ENCODE measurements around the gene SHPK. TPM values are rescaled to one million over a fixed set of nuclear protein-coding genes. Genes with fewer than 3 reads are reported as not detected.

SHPK gene, protein sequence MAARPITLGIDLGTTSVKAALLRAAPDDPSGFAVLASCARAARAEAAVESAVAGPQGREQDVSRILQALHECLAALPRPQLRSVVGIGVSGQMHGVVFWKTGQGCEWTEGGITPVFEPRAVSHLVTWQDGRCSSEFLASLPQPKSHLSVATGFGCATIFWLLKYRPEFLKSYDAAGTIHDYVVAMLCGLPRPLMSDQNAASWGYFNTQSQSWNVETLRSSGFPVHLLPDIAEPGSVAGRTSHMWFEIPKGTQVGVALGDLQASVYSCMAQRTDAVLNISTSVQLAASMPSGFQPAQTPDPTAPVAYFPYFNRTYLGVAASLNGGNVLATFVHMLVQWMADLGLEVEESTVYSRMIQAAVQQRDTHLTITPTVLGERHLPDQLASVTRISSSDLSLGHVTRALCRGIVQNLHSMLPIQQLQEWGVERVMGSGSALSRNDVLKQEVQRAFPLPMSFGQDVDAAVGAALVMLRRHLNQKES
- 37.8 and 41.2 TPM in 2 replicates for total RNA-seq (2014; rRNA removed; shearing (Covaris generic))

DNA sequence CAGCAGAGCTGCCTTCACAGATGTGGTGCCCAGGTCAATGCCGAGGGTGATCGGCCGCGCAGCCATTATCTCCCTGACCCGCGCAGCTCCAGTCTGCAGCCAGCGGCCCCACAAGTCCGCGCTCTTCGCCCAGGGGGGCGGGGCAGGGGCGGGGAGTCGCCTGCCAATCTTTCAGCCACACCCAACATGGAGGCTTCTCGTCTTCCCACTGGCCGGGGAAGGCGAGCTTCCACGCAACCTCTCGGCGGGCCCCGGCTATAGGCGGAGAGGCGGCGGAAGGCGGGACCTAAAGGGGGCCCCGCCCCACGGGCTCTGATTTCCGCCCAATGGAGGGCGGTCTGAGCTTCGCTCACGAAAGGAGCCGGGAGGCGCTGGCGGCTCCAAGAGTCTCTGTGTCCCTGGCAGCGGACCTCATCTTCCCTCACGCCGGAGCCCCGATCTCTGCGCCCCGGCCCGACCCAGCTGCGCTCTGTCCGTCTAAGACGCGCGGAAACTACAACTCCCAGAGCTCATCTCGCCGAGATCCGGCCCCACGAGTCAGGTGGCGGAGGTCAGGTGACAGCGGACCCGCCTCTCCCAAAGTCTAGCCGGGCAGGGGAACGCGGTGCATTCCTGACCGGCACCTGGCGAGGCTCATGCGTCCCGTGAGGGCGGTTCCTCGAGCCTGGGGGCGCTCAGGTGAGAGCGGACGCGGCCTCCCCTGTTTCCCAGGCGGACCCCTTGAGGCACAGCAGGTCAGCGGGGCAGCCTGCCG lies at the start of gene SHPK, which contains the start of gene CTNS:
TSS of gene SHPK (minus strand) at position 97 of the 754 bp plus-strand sequence. CDS start at position 66, 31 bp downstream.
TSS of gene CTNS (plus strand) at position 607 of the 754 bp plus-strand sequence. CDS start 3,447 bp downstream, outside the sequence.
- in situ Hi-C loops (cut with HindIII; ENCODE audit: low sequenced_read_pairs) = no loop called here
- DNase-seq (ENCODE audit: low spot score) = peak; percentile 98

DNA sequence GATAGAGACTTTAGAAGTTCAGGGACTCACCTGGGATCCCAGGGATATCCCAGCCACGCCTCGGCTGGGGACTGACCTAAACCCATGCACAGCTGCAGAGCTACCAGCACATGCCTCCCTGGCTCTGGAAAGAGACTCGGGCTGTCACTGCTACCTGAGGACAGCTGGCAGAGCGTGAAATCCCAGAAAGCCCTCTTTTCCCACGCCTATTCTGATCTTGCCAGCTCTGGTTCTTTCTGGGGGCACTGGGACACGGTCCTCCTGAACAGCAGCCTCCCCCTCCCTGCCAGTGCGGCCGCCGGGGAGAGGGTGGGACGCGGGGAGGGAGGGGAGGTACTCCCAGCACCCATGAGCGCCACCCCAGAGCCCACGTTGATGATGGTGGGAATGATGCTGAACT lies 49.1 kb upstream of the SHPK start:
- DNase-seq (ENCODE audit: low spot score) = no peak
- in situ Hi-C loops (cut with HindIII; ENCODE audit: low sequenced_read_pairs) = no loop called here

DNA sequence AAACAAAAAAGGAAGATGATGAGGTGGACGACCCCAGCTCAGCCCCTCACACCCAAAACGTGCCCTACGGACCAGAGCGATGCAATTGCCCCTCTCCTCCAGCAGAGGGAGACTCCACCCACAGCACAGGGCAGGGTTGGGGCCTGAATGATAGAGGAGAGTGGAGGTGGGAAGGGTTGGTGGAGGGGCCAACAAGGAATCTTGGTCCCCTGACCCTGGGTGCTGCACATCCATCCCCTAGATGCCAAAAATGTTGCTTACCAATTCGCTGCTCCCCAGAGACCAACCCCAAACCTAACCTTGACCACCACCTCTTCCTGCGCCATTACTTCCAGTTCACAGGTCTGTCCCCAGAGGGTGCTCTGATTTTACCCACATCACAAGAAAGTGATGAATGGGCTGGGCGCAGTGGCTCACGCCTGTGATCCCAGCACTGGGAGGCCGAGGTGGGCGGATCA lies 47.0 kb upstream of the SHPK start:
- DNase-seq (ENCODE audit: low spot score) = no peak
- in situ Hi-C loops (cut with HindIII; ENCODE audit: low sequenced_read_pairs) = no loop called here

DNA sequence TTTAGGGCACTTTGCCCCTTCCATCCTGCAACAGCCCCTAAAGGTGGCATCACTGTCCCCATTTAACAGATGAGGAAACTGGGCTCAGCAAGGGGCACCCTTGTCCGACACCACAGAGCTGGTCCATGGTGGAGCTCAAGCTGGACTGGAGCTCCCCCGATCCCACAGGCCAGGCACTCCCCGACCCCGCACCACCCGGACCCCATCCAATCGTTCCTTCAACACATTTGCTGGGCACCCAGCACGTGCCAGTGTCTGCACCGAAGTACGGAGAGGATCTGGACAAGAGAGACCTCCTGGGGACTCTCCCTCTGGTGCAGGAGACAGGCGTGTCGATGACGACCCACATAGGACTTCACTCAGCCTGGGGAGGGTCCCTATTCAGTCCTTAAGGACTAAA lies 46.0 kb upstream of the SHPK start:
- in situ Hi-C loops (cut with HindIII; ENCODE audit: low sequenced_read_pairs) = no loop called here
- no peak for DNase-seq (ENCODE audit: low spot score)

DNA sequence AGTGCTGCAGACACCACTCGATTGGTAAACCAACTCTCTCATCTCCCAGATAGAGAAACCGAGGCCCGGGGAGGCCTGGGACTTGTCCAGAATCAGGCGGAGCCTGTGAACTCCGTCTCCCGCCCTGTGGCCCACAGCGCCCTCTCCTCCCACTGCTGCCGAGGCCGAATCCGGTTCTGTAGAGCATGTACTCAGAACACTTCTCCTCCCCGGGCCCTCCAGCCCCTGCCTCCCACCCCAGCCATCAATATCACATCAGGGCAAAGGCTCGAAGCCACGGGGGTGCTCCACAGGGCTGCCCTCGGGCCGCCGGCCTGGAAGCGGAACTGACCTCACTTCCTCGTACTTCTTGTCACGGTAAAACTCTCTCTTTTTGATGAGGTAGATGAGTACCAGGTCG lies 45.5 kb upstream of the SHPK start:
- DNase-seq (ENCODE audit: low spot score) = no peak
- in situ Hi-C loops (cut with HindIII; ENCODE audit: low sequenced_read_pairs) = no loop called here

DNA sequence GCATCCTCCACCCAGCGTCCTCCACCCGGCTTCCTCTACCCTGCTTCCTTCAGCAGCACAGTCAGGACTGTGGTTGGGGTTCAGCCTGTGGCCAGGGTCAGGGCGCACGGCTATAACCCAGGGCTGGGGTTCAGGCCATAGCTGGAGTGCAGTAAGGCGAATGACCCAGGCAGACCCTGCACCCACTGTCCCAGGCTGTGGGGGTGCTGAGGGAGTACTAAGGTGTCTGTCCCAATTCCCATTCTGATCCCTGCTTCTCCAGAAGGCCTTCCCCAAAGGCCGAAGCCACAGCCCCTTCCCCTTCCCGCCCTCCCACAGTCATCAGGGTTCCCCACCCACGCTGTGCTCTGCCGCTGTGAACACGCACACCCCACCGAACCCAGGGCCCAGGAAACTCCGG lies 45.0 kb upstream of the SHPK start:
- DNase-seq (ENCODE audit: low spot score) = no peak
- in situ Hi-C loops (cut with HindIII; ENCODE audit: low sequenced_read_pairs) = no loop called here

DNA sequence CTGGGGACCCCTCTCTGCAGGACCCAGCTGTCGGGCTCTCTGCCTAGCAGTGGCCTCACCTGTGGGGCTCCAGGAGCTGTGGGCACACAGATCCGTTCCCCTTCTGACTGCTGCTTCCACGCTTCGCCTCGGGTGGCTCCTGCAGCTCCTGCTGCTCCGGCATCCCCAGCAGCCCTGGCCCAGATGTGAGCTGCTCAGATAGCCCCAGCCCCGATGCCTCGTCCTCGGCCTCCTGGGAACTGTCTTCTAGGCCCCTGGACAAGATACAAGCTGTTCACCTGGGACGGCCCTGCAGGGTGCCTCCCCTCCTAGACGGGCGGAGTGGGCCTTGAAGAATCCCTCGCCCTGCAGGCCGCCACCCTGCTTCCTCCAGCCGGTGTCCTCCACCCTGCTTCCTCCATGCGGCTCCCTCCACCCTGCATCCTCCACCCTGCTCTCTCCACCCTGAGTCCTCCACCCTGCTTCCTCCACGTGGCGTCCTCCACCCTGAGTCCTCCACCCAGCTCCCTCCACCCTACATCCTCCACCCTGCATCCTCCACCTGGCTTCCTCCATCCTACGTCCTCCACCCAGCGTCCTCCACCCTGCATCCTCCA lies 43.6 kb upstream of the SHPK start:
- no peak for DNase-seq (ENCODE audit: low spot score)
- in situ Hi-C loops (cut with HindIII; ENCODE audit: low sequenced_read_pairs) = no loop called here

DNA sequence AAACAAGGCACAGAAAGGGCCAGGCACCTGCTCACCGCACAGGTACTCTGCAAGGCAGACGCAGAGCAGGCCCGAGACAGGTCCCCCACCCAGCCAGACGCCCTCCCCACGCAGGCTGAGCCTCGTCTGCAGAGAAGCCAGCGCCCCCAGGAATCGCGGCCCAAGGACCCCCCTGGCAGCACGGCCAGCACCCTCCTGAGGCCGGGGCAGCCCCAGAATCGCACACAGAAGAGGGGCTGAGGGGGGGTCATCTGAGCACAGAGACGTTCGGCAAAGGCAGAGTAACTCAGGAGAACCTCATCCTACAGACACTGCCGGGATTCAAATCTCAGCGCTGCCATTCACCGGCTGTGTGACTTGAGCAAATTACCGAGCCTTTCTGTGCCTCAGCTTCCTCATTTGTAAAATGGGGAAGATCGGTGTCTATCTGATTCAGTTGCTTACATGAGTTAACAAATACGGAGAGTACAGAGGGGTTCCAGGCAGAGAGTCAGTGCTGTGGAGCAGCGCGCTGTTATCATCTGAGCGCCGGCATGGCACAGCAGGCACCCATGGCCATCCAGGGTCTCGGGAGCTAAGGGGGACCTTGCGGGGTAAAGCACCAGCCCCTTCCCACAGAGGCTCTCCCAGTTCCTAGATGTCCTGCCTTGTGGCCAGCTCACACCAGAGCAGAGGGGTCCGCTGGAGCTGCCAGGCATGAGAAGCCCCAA lies 42.9 kb upstream of the SHPK start:
- in situ Hi-C loops (cut with HindIII; ENCODE audit: low sequenced_read_pairs) = no loop called here

DNA sequence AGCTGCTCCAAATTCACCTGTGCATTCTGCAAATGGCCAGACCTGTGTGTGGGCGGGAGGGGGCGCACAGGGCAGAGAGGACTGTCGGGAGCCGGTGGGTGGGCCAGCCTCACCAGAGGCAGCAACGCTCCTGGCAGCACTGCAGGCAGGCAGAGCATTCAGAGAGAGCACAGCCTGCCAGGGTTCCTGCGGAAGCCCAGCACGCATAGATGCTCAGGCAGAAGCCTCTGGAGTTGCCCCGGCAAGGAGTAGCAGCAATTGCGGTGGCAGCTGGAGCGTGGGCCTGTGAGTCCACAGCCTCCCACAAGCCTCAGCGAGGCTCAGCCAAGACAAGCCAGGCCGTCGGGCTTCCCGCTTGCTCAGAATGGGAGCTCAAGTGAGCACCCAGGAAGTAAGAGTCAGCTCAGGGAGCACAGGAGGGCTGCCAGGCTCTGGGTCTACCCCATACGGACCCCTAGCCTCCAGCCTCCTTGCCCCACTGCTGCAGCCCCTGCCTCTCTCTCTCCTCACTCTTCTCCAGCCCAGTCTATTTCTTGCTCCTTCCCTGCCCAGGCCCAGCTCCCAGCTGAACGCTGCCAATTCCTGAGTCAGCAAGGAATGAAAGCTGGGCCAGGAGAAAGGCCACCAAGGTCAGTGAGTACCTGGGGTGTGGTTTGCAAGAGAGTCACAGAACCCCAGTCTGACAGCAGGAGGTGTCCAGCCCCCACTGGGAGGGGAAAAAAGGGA lies 42.2 kb upstream of the SHPK start:
- DNase-seq (ENCODE audit: low spot score) = no peak
- in situ Hi-C loops (cut with HindIII; ENCODE audit: low sequenced_read_pairs) = no loop called here

More for the DNA sequence above, 42.9 kb upstream of the SHPK start:
- DNase-seq (ENCODE audit: low spot score) = no peak

DNA sequence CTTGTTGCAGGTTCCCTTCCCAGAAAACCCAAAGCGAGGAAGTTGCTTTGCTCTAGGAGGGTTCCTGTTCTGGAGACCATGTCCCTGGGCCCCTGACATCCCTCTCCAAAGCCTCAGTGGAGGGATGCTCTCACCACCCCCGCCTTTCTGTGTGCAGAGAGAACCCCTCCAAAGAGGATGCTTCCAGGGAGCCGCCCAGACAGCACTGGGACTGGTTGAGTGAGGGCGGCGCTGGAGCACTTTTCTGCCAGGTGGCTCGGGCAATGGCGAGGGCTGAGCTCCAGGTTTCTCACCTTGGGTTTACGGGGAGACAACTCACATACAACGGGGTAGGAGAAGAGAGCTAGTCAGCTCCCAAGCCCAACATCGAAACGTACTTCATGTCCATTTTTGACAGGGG lies 39.8 kb upstream of the SHPK start:
- in situ Hi-C loops (cut with HindIII; ENCODE audit: low sequenced_read_pairs) = no loop called here

DNA sequence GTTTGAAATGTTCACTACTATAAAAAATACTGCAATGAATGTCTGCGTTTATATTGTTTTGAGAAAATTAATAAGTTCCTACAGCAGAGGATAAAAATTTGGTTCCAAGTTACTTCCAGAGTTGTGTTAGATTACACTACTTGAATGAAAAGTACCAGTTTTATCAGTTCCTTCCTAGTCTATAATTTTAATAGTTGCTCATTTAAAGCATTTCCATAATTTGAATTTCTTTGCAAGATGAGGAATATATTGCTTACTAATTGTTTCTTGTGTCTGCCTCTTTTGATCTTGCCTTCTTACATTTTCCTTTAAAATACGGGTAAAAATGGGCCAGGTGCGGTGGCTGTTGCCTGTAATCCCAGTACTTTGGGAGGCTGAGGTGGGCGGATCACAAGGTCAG lies 36.5 kb upstream of the SHPK start:
- in situ Hi-C loops (cut with HindIII; ENCODE audit: low sequenced_read_pairs) = no loop called here
- DNase-seq (ENCODE audit: low spot score) = no peak

More for the DNA sequence above, 39.8 kb upstream of the SHPK start:
- DNase-seq (ENCODE audit: low spot score) = no peak

DNA sequence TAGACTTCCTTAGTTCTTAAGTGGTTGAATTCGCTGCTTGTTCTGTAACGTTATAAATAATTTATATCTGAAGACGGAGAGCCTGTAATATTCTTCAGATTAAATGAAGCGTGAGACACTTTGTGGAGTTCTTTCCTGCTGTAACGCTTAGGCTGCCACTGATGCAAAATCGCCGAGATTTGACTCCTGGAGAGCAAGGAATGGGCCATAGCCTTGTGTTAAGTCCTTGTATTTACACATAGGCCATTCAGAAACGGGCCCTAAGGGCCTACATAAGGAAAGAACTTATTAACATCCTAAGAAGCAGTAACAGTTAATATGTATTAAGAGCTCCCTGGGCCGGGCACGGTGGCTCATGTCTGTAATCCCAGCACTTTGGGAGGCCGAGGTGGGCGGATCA lies 33.5 kb upstream of the SHPK start:
- in situ Hi-C loops (cut with HindIII; ENCODE audit: low sequenced_read_pairs) = no loop called here
- DNase-seq (ENCODE audit: low spot score) = no peak

DNA sequence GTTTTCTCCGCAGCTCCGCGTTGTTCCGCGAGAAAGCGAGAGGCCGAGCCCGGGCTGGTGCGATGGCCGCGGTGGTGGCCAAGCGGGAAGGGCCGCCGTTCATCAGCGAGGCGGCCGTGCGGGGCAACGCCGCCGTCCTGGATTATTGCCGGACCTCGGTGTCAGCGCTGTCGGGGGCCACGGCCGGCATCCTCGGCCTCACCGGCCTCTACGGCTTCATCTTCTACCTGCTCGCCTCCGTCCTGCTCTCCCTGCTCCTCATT lies 33.0 kb upstream of the SHPK start:
- in situ Hi-C loops (cut with HindIII; ENCODE audit: low sequenced_read_pairs) = no loop called here
- no peak for DNase-seq (ENCODE audit: low spot score)

DNA sequence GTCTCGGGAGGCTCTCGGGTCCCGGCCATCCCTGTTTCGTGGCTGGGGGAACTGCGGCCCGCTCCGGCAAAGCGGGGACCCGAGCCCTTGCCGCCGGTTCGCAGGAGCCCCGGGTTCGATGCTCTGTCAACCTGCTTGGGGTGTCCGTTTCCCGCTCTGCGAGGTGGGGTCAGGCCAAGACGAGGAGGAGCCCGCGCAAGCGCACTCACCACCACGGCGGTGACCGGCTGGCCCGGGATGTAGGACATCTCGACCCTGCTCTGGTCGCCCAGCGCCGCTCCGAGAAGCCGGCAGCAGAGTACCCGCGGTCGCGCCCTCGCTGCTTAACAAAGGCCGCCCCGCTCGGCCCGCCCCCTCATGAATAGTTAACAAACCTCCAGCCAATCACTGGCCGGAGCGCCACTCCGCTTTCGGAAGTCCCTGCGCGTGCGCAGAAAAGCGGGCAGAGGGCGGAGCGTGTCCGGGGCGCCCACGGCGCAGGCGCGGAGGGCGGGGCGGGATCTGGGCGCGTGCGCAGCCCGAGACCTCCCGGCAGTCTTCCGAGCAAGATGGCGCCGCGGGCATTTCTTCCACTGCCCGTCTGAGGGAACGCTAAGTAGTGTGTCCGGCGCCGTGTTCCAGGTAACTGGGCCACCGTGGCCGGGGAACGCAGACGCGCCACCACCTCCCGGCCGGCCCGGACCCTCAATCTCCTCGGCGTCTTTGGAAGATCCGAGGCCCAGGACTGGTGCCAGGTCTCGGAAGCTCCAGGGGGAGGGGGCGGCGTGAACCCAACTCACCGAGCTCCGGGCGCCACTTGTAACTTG lies 32.4 kb upstream of the SHPK start, which contains the start of the genes EMC6 and TAX1BP3:
TSS of gene EMC6 (plus strand) at position 534 of the 806 bp plus-strand sequence. CDS start 335 bp downstream, outside the sequence.
TSS of gene TAX1BP3 (minus strand) at position 300 of the 806 bp plus-strand sequence. CDS start at position 248, 52 bp downstream.
- in situ Hi-C loops (cut with HindIII; ENCODE audit: low sequenced_read_pairs) = no loop called here
- DNase-seq (ENCODE audit: low spot score) = peak; percentile 98

DNA sequence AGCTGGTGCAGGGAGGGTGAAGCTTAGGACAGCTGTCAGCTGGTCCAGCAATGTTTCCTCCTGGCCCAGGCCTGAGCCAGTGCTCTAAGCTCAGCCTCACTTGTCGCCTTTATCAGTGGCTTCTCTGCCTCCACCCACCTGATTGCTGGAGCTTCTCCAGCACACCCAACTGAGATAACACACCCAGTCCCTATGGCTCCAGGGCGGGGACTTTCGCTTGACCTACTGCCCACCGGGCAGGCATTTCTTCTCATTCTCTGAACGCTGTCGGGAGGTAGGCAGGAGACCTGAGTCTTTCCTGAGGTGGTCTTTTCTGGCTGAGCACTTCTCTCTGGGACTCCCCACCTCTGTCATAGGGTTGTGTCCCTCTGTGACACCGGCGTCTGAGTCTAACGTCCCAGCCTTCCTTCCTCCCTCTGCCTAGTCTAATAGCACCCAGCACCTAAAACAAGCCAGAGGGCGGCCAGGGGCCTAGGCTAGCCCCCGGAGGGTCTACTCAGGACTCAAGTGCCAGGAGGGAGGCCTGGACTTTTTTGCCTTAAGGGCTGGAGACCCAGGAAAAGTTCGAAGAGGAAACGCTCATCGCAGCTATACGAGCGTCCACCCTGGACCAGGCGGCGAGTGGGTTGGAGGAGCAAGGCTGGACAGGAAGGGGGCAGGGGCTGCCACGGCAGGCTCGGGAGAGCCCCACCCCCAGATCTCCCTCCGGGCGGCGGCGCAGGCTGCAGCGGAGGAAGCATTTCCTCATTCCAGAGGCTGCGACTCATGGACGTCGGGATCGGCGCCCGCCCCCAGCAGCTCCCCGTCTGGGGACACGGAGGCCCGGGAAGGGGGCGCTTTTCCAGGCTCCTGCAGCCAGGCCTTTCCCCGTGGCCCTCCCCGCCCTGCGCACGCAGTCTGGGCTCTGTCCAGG lies 31.6 kb upstream of the SHPK start:
- peak; percentile 47 for DNase-seq (ENCODE audit: low spot score)
- in situ Hi-C loops (cut with HindIII; ENCODE audit: low sequenced_read_pairs) = no loop called here

DNA sequence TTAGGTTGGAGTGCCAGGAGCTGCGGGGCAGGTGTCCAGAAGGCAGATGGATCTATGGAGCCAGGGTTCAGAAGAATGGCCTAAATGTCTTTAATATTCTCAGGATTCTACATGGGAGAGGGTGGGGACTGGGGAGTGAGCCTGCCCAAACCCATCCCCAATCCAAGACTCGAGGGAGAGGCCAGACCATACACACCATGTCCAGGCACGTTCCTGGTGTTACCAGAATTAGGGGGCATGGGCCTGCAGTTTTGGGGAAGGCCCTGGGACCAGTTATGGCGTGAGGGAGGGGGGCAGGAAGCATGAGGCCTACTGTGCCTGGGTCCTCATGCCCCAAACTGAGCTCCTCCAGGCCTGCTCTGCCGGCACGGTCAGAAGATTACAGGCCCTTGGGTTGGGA lies 30.5 kb upstream of the SHPK start:
- in situ Hi-C loops (cut with HindIII; ENCODE audit: low sequenced_read_pairs) = no loop called here
- no peak for DNase-seq (ENCODE audit: low spot score)

DNA sequence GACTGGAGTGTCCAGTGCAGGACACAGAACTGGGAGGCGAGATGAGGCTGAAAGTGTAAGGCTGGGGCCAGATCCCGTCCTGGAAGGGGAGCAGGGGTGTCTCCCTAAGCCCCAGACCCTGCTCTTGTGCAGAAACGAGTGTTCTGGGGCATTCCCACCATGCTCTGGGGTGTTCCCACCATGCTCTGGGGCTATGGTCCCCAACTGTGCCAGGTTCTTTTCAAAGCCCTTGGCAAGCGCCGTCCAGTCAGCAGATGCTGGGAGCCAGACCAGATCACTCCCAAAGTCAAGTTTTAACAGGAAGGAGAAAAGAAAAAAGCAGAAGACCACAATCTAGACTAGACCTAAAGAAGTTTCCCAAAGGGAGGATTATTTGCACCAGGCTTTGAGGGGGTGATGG lies 29.8 kb upstream of the SHPK start:
- in situ Hi-C loops (cut with HindIII; ENCODE audit: low sequenced_read_pairs) = no loop called here

More for the DNA sequence above, 29.8 kb upstream of the SHPK start:
- no peak for DNase-seq (ENCODE audit: low spot score)
